D721Med (cell line): ENCODE measurements around the gene SLC39A2.
"Not testable (repeated sequence)": the region's sequence is repeated elsewhere in the genome, so short reads cannot be mapped to it uniquely, and the experiment has no call there.

Experiments
- DNase-seq: peaks from one replicate; pipeline ENCODE4 v3.0.0; 2011; ENCODE audit warnings: low spot score; ENCODE audit not compliant: insufficient read length
- FAIRE-seq: peaks from 2 replicates; lab custom pipeline; 2011; peaks lifted over from hg19 to GRCh38; lab: Jason Lieb, UNC
- TF ChIP-seq, protein P1 (sequence below): IDR thresholded peaks from 2 replicates; pipeline ENCODE4 v1.5.1; 2012; ENCODE audit warnings: mild to moderate bottlenecking, control low read depth; ENCODE audit not compliant: insufficient read depth; ENCODE audit errors: missing control alignments

SLC39A2 gene

DNA sequence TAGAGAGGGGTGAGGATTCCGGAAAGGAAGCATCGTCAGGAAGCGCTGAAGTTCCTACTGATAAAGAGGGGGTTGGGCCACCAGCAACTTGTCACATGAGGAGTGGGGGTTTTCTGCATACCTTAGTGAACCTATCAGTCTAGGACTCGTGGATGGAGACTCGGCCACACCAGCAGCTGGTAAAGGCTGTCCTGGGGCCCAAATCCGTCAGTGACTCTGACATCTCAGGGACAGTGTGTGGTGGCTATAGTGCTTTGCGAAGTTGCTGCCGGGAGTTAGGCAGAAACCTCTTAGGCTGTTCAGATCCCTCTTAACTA, 27.4 kb upstream of the SLC39A2 start:
- FAIRE-seq (no peak), DNase-seq (no peak)
- TF ChIP-seq, protein P1, sequence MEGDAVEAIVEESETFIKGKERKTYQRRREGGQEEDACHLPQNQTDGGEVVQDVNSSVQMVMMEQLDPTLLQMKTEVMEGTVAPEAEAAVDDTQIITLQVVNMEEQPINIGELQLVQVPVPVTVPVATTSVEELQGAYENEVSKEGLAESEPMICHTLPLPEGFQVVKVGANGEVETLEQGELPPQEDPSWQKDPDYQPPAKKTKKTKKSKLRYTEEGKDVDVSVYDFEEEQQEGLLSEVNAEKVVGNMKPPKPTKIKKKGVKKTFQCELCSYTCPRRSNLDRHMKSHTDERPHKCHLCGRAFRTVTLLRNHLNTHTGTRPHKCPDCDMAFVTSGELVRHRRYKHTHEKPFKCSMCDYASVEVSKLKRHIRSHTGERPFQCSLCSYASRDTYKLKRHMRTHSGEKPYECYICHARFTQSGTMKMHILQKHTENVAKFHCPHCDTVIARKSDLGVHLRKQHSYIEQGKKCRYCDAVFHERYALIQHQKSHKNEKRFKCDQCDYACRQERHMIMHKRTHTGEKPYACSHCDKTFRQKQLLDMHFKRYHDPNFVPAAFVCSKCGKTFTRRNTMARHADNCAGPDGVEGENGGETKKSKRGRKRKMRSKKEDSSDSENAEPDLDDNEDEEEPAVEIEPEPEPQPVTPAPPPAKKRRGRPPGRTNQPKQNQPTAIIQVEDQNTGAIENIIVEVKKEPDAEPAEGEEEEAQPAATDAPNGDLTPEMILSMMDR, result no peak

DNA sequence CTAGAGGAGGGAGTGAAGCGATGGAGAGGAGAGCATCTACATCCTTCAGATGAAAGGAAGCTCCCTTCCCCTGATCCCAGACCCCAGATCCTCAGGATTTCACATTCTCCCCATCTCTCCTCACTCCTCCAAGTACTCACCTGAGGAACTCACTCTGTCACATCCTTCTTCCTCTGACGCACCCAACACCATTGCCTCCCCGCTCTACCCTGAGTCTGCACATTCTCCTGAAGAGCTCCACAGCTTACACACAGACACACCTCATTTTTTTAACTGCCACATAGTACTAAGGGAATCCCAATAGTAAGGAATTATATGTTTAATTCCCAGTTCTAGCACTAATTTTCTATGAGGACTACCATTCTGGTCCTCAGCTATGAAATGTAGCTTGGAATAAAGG, 25.6 kb upstream of the SLC39A2 start:
- TF ChIP-seq, protein P1, result no peak
- FAIRE-seq (no peak), DNase-seq (no peak)

GRCh38 chr14:20976291-20976690, 22.8 kb upstream of the SLC39A2 start:
- TF ChIP-seq, protein P1, result no peak
- DNase-seq (no peak), FAIRE-seq (no peak)

DNA sequence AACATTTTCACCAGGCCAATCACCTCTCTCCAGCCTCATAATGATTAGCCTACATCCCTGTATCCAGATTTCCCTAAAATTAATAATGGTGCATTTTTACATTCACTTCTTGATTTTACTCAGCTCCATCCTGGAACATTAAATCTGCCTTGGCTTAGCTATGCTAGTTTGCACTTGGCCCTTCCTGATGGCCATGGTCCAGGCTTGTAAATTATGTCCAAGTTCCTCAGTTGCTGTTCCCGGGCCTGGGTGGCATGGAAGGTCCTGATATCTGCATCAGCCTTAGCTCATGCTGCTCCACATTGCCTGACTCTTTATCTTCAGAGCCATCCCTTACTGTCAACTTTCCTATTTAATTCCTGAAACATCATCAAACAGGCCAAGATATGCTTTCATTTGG, 20.4 kb upstream of the SLC39A2 start:
- TF ChIP-seq, protein P1, result no peak
- DNase-seq (no peak), FAIRE-seq (no peak)

DNA sequence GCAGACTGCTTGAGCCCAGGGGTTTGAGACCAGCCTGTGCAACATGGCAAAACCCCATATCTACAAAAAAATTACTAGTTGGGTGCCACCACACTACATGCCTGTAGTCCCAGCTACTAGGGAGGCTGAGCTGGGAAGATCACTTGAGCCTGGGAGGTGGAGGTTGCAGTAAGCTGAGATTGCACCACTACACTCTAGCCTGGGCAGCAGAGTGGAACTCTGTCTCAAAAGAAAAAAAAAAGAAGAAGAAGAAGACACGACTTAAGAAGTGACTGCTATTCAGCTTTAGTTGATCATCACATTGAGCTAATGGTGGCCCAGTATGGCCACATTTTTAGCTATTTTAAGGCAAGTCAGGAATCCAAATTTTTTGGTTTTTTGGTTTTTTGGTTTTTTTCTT, 18.2 kb upstream of the SLC39A2 start:
- TF ChIP-seq, protein P1, result no peak
- DNase-seq (no peak), FAIRE-seq (no peak)

GRCh38 chr14:20982646-20983369, 16.3 kb upstream of the SLC39A2 start:
- TF ChIP-seq, protein P1, result no peak
- DNase-seq (no peak), FAIRE-seq (no peak)

GRCh38 chr14:20985650-20986049, 13.4 kb upstream of the SLC39A2 start:
- not testable (repeated sequence) for DNase-seq

GRCh38 chr14:20986811-20987210, 12.3 kb upstream of the SLC39A2 start:
- no peak for DNase-seq
- TF ChIP-seq, protein P1, result no peak
- FAIRE-seq, result no peak

More at GRCh38 chr14:20985650-20986049, 13.4 kb upstream of the SLC39A2 start:
- not testable (repeated sequence) for FAIRE-seq
